Activated CD4-positive, CD25-positive, alpha-beta regulatory T cell treated with anti-CD3 and anti-CD28 coated beads, Interleukin-2, amount 50 U/mL, for 16 hours (primary cell): Measurements from ENCODE around the gene MT1B.
"Not testable (repeated sequence)": the region's sequence is repeated elsewhere in the genome, so short reads cannot be mapped to it uniquely, and the experiment has no call there.

Experiments
- DNase-seq: peaks from one replicate; pipeline ENCODE4 v3.0.0-alpha.2; 2020; ENCODE audit warnings: low read depth, low spot score

MT1B gene

GRCh38 chr16:56667581-56668571 lies 16.2 kb downstream of the MT1B start, which contains the start of gene MT1G:
Gene MT1G (minus strand): TSS chr16:56668065. CDS start chr16:56667993, 72 bp downstream.
- no peak for DNase-seq

DNA sequence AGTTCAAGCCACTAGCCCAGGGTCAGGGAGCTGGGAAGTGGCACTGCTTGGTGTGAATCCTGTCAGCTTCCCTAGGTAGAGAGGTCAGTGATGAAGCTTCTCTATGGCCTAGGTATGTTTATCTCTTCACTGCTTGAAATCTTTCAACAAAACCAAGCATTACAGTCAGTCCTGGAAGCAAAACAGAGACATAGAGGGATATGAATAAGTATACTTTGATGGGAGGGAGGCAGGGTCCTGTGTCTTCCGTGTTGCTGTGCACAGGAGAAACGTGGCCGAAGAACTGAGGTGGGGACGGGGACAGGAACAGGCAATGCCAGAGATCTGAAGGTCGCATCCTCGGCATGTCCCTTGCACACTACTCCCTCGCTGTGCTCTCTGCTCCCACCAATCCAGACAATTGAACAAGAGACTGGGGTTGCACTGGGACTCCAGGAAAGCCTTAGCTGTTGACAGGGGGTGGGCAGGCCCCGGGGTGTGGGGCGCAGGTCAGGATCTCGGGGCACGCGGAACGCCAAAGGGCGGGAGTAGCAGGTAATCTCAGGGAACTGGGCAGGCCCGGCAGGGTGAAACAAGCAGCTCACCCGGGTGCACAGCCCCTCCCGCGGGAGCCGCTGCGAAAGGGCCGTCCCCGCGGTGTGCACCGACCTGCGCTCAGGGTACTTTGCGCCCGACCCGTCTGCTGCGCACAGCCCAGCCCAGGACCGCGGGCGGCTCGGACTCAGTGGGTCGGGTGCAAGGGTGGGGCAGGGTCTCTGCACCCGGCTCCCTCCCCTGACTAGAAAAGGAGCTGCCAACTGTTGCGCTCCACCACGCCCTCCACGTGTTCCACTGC lies 17.5 kb downstream of the MT1B start, which contains the start of gene MT1H:
MT1H (plus strand) TSS at position 810 of the 835 bp plus-strand sequence. CDS start 71 bp downstream, outside the sequence.
- no peak for DNase-seq

DNA sequence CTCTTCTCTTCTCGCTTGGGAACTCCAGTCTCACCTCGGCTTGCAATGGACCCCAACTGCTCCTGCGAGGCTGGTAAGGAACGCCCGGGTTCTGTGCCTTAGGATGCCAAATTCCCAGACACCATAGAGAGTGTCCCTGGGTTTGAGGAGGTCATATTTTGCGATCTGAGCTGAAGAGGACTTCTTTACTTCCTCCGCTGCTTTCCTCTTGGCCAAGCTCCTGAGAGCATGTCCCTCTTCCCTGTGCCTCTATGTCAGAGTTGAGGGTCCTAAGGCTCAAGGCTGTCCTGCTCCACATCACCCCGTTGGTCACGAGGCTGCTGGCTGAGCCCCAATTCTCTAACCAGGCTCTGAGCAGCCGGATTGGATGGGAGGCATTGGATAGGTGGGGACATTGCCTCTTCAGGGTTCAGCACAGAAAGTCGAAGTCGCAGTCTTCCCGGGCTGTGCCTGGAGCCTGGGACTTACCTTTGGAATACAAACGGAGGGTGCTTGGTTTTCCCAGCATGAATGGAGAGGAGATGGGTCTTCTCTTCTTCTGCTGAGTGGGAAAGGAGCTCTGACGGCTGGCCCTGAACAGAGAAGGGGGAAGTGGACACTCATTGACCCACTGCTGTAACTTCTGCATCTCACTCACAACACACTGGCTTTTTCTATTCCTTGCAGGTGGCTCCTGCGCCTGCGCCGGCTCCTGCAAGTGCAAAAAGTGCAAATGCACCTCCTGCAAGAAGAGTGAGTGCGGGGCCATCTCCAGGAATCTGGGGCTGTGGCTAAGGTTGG lies 18.3 kb downstream of the MT1B start:
- no peak for DNase-seq

GRCh38 chr16:56670620-56670934 lies 18.9 kb downstream of the MT1B start:
- no peak for DNase-seq

GRCh38 chr16:56671691-56672090 lies 20.0 kb downstream of the MT1B start:
- DNase-seq, result not testable (repeated sequence)

DNA sequence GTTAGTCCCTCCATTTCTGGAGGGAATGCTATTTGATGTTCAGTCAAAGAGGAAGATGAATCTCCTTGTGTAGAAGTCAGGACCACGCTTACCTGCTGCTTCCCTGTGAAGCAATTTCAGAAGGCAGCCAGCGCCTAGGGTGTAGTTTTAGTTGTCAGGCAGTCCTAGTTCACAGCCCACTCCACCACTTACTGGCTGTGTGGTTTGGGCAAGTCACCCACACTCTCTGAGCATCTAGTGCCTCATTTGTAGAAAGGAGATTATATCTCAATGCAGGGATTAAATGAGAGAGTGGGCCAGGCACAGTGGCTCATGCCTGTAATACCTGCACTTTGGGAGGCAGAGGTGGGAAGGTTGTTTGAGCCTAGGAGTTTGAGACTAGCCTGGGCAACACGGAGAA lies 20.5 kb downstream of the MT1B start:
- DNase-seq, result not testable (repeated sequence)

GRCh38 chr16:56672761-56673536 lies 21.3 kb downstream of the MT1B start:
- DNase-seq, result no peak

GRCh38 chr16:56673921-56674320 lies 22.2 kb downstream of the MT1B start:
- no peak for DNase-seq

- DNase-seq, result not testable (repeated sequence)
Observed at GRCh38 chr16:56674570-56674969, 22.9 kb downstream of the MT1B start.

DNA sequence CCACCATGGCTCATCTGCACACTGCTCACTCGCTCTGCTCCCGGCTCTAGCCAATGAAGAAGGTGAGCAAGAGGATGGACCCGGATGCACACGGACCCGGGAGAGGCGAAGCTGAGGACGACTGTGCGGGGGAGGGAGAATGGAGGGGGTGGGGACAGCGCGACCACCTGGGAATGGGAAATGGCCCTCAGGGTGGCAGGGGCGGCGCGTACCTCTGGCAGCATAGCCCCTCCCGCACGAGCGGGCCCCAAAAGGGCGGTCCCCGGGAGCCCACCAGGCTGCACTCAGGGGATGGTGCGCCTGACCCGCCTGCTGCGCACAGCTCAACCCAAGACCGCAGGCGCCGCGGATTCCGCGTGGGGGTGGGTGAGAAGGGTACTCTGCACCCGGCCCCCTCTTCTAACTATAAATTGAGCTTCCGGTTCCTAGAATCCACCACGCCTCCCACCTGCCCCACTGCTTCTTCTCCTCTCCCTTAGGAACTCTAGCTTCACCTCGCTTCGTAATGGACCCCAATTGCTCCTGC lies 24.1 kb downstream of the MT1B start:
- peak; percentile 16 for DNase-seq

DNA sequence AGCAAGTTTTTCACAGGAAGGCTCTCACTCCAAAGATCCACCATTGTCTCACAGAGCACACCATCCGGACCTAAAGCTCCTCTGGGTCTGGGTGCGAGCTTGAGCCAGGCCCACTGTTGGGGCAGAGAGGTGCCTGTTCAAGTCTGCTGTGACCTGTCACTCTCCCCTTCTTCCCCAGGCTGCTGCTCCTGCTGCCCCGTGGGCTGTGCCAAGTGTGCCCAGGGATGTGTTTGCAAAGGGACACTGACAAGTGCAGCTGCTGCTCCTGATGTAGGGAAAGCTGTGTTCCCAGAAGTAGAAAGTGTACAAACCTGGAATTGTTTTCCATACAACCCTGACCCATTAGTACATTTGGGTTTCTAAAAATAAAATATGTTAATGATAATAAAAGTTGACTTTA lies 25.8 kb downstream of the MT1B start:
- no peak for DNase-seq

DNA sequence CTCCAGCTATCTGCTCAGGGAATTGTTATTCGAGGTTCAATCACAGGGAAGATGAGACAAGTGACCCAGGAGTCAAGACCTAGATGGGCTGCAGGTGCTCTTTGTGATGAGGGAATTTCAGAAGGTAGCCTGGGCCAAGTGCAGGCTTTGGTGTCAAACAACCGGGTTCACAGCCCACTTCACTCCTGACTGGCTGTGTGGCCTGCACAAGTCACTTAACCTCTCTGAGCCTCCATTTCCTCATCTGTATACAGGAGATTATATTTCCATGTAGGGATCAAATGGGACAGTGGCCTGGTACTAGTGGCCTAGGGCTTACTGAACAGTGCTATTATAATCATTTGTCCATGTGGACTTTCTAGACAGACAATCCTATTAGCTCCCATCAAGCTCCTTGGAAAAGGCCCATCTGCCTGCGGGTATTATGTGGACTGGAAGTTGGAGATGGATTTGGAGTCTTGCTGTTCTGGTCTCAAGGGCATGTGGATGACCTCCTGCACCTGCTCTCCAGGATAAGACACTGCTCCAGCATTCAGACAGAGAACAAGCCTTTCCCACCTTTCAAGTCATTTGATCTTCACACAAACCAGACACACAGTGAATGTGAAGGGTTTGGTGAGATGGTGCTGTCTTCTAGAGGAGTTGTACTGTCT lies 27.5 kb downstream of the MT1B start:
- no peak for DNase-seq

- no peak for DNase-seq
Observed at GRCh38 chr16:56679818-56680217, 28.1 kb downstream of the MT1B start.

DNA sequence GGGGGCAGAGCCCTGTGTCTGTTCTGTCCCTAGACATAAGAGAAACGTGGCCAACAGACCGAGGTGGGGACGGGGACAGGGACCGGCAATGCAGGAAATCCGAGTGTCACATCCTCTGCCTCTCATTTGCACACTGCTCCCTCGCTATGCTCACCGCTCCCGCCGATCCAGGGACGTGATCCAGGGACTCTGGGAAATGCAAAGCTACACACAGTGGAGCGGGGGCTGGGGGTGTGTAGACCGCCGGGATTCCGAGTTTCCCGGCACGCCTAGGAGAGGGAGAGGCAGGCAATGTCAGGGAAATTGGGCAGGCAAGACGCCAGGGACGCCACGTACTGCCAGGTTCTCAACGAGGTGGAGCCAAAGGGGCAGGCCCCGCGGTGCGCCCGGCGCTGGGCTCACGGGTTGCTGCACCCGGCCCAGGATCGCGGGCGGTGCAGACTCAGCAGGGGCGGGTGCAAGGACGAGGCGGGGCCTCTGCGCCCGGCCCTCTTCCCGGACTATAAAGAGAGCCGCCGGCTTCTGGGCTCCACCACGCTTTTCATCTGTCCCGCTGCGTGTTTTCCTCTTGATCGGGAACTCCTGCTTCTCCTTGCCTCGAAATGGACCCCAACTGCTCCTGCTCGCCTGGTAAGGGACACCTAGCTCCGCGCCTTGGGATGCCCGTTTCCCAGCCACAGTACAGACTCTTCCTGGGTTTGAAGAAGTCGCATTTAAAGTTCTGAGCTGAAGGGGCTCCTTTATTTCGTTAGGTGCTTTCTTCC lies 30.4 kb downstream of the MT1B start, which contains the start of gene MT1X:
MT1X (plus strand) TSS at position 532 of the 764 bp plus-strand sequence; CDS start at position 603, 71 bp downstream.
- peak; percentile 74 for DNase-seq

GRCh38 chr16:56682703-56683397 lies 31.2 kb downstream of the MT1B start:
- no peak for DNase-seq

- DNase-seq, result no peak
Observed at GRCh38 chr16:56683424-56684172, 31.9 kb downstream of the MT1B start.

- DNase-seq, result no peak
Observed at GRCh38 chr16:56684256-56684925, 32.7 kb downstream of the MT1B start.
